ENCODE data around the gene RALGAPA2. TPM values are rescaled to one million over a fixed set of nuclear protein-coding genes. Genes with fewer than 3 reads are reported as not detected.

Gene RALGAPA2
- total RNA-seq, 1 donor from 2014 or later: 52.0 TPM

GRCh38 chr20:20731000-20731944 lies 18.8 kb upstream of the RALGAPA2 start:
- DNase-seq (ENCODE audit: low spot score) (no peak), ATAC-seq (no peak)
- intact Hi-C loops (cut with DNase I): loop anchor here (10.0 kb wide), 1 partner anchor 536 kb away; no protein-coding TSS in a partner anchor

DNA sequence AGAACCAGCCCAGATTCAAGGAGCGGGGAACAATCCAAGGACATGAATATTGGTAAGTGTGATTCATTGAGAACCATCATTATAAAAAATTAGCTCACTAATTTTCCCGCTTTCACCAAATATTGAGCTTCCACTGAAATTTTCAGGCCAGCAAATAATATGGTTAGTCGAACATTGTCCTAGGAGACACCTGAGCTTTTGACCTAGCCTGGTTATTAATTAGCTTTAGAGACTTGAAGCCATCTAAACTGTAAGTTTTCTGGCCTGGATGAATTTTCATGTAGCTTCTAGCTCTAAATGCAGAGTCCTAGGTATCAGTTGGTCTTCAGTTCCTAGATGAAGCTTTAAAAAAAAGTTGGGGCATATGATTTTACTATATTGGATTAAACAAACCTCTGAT lies 17.1 kb upstream of the RALGAPA2 start:
- no peak for DNase-seq (ENCODE audit: low spot score)
- intact Hi-C loops (cut with DNase I): no loop called here
- no peak for ATAC-seq

DNA sequence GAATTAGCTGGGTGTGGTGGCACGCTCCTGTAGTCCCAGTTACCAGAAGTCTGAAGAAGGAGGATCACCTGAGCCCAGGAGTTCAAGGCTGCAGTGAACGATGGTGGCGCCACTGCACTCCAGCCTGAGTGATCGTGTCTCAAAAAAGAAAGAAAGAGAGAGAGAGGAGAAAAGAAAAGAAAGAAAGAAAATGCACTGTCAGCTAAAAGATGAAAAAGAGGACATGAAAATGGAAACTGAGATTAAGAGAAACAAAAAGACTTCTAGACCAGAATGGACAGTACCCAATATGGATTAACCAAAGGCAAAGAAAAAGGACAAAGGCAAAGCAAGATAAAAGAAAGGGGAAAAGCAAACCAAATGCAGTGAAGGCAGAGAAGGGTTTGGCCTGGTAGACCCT lies 9.0 kb upstream of the RALGAPA2 start:
- ATAC-seq (no peak), DNase-seq (ENCODE audit: low spot score) (no peak)
- intact Hi-C loops (cut with DNase I): no loop called here

DNA sequence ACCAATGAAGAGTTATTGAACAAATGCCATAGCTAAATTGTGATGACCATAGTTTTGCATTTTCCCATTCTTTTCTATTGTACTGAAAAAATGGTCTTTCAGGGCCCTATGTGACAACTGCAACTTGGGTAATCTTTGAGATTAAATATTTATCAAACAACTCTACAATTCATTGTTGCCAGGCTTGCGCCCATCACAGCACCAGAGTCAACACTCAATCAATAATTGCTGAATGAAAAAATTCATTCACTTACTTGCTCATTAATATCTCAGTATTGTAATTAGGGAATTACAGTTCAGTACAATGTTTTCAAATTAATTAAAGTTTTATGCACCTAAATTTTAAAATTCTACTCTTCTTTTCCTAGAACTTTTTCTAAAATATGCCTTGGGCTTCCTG lies 7.7 kb upstream of the RALGAPA2 start:
- no peak for ATAC-seq
- DNase-seq (ENCODE audit: low spot score): no peak
- intact Hi-C loops (cut with DNase I): no loop called here

DNA sequence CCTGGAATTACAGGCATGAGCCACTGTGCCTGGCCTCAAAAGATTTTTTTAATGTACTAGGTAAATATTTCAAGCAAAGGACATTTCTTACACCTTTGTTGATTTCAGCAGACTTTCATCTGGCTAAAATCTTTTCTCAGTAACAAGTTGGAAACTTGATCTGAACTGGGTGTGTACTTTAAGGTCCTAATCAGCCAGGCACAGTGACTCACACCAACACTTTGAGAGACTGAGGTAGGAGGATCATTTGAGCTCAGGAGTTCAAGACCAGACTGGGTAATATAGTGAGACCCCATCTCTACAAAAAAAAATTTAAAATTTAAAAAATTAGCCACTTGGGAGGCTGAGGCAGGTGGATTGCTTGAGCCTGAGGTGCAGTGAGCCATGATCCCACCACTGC lies 7.0 kb upstream of the RALGAPA2 start:
- intact Hi-C loops (cut with DNase I): no loop called here
- ATAC-seq: no peak
- no peak for DNase-seq (ENCODE audit: low spot score)

DNA sequence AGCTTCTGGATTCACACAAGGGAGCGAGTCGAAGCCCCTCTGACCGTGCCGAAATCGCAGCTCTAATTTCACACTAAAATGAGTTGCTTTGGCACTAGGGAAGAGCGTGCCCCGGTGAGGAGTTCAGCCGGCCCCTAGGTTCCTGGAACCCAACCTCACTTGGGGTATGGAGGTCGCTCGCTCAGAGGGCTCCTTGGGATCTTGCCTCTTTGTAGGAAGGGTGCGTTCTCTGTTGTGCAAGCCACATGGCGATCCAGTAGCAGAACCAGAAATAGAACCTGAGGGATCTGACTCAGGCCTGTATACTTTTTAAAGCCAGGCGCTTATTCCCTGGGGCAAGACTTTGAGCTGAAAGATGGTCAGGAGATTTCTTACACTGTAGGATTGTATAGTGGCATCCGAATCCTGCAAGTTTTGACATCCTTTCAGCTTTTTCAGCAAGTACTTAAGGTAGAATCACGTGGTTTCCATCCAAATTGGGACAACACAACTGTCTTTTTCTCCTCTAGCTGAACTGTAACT lies 861 bp upstream of the RALGAPA2 start:
- DNase-seq (ENCODE audit: low spot score) (peak; percentile 60), ATAC-seq (peak; percentile 20)
- intact Hi-C loops (cut with DNase I): no loop called here

DNA sequence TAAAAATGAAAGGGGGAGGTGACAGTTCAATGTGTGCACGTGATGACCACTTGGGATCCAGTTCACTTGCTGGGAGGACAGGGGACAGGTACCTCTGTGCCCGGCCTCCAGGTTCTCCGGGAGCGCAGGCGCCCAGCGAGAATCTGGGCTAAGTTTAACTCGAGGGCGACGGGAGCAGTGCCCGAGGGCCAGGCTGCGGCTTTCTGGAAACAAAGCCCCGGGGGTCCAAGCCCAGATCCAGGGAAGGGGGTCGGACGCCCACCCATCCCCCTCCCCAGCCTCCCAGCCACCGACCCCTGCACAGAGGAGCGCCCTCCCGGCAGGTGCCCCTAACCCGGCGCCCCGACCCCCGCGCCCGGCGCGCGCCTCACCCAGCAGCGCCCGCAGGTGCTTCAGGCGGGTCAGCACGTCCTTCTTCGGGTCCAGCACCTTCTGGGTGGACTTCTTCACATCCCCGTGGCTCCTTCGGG lies 405 bp downstream of the RALGAPA2 start:
- ATAC-seq (no peak), DNase-seq (ENCODE audit: low spot score) (peak; percentile 73)
- intact Hi-C loops (cut with DNase I): no loop called here

DNA sequence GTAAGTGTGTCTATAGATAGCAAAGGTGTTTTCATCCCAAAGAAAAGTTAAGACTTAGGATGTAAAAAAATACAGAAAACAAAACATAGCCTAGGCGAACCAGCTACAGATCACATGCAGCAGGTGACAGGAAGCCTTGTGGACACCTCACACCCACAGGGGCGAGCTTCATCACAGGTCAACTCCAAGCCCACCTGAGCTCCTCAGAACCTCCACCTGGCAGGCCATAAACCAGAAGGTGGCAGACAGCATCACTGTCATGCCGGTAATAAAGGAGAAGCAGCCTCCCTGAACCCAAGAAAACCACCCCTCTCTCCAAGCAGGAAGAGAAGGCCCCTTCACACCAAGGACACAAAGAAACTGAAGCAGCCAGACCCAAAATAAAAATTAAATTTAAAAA lies 1.0 kb downstream of the RALGAPA2 start:
- ATAC-seq (no peak), DNase-seq (ENCODE audit: low spot score) (no peak)
- intact Hi-C loops (cut with DNase I): no loop called here

- intact Hi-C loops (cut with DNase I): no loop called here
- ATAC-seq: no peak
- DNase-seq (ENCODE audit: low spot score): no peak
Measured at GRCh38 chr20:20710443-20711315, 1.8 kb downstream of the RALGAPA2 start.

GRCh38 chr20:20709887-20710286 lies 2.6 kb downstream of the RALGAPA2 start:
- intact Hi-C loops (cut with DNase I): no loop called here
- ATAC-seq: no peak
- no peak for DNase-seq (ENCODE audit: low spot score)

DNA sequence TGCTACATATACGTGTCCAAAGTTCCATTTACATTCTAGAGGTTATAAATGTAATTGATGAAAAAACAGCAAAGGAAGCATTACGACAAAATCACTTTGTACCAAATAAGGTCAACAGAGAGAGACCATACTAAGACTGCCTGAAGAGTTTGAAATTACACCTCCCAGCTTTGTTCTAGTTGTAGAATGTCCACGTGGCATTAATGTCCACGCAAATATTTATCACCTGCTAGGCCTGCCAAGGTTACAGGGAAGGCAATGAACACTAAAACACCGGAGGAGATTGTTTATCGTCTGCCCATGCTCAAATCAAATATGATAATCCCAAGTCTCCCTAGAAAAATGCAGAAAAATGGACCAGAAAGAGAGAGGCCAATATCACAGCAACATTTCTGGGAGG lies 6.2 kb downstream of the RALGAPA2 start:
- intact Hi-C loops (cut with DNase I): no loop called here
- DNase-seq (ENCODE audit: low spot score) (no peak), ATAC-seq (no peak)

GRCh38 chr20:20702330-20703245 lies 9.9 kb downstream of the RALGAPA2 start:
- DNase-seq (ENCODE audit: low spot score) (no peak), ATAC-seq (no peak)
- intact Hi-C loops (cut with DNase I): no loop called here

DNA sequence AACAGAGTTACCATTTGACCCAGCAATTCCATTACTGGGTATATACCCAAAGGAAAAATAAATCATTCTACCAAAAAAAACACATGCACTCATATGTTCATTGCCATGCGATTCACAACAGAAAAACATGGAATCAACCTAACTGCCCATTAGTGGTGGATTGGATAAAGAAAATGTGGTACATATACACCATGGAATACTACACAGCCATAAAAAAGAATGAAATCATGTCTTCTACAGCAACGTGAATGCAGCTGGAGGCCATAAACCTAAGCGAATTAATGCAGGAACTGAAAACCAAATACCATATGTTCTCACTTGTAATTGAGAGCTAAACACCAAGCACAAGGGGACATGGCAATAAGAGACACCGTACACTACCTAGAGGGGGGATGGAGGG lies 12.5 kb downstream of the RALGAPA2 start:
- ATAC-seq (no peak), DNase-seq (ENCODE audit: low spot score) (no peak)

DNA sequence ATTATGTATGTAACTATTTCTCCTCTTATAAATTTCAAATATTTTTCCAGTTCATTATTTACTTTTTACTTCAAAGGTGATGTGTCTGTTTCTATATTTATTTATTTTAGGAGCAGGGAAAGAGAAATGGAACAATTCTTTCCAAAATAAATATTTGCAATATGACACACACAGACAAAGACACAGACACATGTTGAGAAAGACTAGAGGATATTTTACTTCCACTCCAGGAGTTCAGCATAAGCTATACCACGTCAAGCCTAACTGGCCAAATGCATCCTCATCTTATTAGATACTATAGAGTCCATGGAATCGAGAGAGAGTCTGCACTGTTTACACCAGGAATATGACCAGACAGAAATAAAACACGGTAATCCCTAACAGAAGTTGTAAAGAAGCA lies 13.3 kb downstream of the RALGAPA2 start:
- intact Hi-C loops (cut with DNase I): no loop called here
- no peak for ATAC-seq

More for the DNA sequence above, 12.5 kb downstream of the RALGAPA2 start:
- intact Hi-C loops (cut with DNase I): no loop called here

GRCh38 chr20:20697325-20697845 lies 15.1 kb downstream of the RALGAPA2 start:
- no peak for DNase-seq (ENCODE audit: low spot score)
- ATAC-seq: no peak
- intact Hi-C loops (cut with DNase I): no loop called here

More for the DNA sequence above, 13.3 kb downstream of the RALGAPA2 start:
- DNase-seq (ENCODE audit: low spot score): no peak

- intact Hi-C loops (cut with DNase I): no loop called here
- ATAC-seq (no peak), DNase-seq (ENCODE audit: low spot score) (no peak)
Measured at GRCh38 chr20:20695250-20695816, 17.1 kb downstream of the RALGAPA2 start.

DNA sequence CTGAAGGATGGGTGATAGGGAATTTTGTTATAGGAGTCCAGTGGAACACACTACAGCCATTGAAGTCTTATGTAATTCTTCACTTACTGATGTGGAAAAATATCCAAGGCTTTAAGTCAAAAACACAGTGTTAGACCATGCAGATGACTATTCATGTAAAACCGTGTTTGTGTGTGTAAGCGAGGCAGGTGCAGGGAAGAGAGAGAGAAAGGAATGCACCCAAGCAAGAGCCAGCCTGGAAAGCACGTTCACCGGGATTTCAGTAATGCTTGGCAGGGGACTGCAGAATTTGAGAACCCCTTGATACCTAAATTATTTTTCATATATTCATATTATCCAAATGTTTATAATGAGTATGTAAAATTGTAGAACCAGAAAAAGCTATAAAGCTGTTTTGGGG lies 17.9 kb downstream of the RALGAPA2 start:
- ATAC-seq: no peak
- no peak for DNase-seq (ENCODE audit: low spot score)
- intact Hi-C loops (cut with DNase I): no loop called here

GRCh38 chr20:20692587-20692986 lies 19.9 kb downstream of the RALGAPA2 start:
- intact Hi-C loops (cut with DNase I): no loop called here
- DNase-seq (ENCODE audit: low spot score) (no peak), ATAC-seq (no peak)

All from sciatic nerve (tissue), 2 donors.